Sciatic nerve (tissue), 2 donors: Measurements from ENCODE around the gene LALBA. TPM values are rescaled to one million over a fixed set of nuclear protein-coding genes. Genes with fewer than 3 reads are reported as not detected.
A peak's percentile ranks its signal among the peaks of the same experiment; 100 is the strongest.
"Not testable (repeated sequence)": the region's sequence is repeated elsewhere in the genome, so short reads cannot be mapped to it uniquely, and the experiment has no call there.

Experiments used
- ATAC-seq: fragments of 200-7000 bp; cut with Tn5 transposase; one replicate; pipeline ENCODE4 v1.9.1; 2020; ENCODE audit warnings: mild to moderate bottlenecking, moderate library complexity
- DNase-seq: peaks from one replicate; pipeline ENCODE4 v3.0.0-alpha.2; 2020; ENCODE audit warnings: low spot score
- intact Hi-C: fragments of 100-400 bp; cut with DNase I; formaldehyde crosslinking; loops from one replicate; pipeline ENCODE4 v1.14.2; 2022
- total RNA-seq: library from RNA; stranded (reverse); fragmentation: NEBNext Ultra II Directional; extraction: Animal tissue kit (Norgen Biotek cat#: 25700); gene quantifications from one replicate; pipeline ENCODE4 v1.2.1, GENCODE V29; 2021
- donor health status: DM: no; HTN: no; CAD: no.
- donor health status: DM: no; HTN: no; CAD: no.

The LALBA gene
- total RNA-seq, result not detected

- DNase-seq (no peak), ATAC-seq (no peak)
- intact Hi-C loops, result no loop called here
These were observed at the start of gene LALBA for GRCh38 chr12:48569946-48570345. Gene LALBA, minus strand, starts transcription at chr12:48570046. Its CDS starts 26 bp downstream, at chr12:48570020.

DNA sequence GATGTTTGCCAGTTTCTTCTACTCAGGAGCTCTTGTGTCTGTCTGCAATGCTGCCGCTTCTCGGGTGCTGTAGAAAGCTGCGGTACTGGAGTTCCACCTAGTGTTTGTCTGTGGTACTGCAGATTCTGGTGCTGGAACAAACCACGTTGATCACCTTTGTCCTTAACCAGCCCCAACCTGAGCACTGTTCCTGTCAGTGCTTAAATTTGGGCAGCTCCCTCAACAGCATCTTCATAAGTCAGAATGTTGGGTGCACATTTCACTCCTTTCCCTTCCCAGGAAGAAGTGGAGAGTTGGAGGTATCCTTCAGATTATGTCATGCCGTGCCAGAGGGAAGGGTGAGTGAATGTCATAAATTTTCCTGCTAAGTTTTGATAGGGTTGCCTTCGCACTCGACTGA lies 48.7 kb upstream of the LALBA start:
- ATAC-seq (peak; percentile 73), DNase-seq (peak; percentile 73)
- intact Hi-C loops, result no loop called here

DNA sequence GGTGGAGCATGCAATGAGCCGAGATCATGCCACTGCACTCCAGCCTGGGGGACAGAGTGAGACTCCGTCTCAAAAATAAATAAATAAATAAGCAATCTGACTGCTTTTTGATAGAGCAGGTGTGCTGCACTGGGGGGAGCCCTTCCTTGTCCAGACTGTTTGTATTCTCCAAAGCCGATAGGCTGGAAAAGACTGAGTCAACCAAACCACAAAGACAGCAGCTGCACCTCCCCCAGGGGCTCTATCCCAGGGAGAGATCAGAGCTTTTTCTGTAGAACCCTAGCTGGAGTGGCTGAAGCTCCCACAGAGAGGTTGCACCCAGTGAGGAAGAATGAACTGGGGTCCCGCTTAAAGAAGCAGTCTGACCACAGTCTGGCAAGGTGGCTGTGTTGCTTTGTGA lies 45.8 kb upstream of the LALBA start:
- intact Hi-C loops, result no loop called here
- ATAC-seq (no peak), DNase-seq (no peak)

- no peak for DNase-seq
- intact Hi-C loops, result no loop called here
- ATAC-seq, result no peak
These were observed 43.5 kb upstream of the LALBA start for GRCh38 chr12:48613321-48613720.

DNA sequence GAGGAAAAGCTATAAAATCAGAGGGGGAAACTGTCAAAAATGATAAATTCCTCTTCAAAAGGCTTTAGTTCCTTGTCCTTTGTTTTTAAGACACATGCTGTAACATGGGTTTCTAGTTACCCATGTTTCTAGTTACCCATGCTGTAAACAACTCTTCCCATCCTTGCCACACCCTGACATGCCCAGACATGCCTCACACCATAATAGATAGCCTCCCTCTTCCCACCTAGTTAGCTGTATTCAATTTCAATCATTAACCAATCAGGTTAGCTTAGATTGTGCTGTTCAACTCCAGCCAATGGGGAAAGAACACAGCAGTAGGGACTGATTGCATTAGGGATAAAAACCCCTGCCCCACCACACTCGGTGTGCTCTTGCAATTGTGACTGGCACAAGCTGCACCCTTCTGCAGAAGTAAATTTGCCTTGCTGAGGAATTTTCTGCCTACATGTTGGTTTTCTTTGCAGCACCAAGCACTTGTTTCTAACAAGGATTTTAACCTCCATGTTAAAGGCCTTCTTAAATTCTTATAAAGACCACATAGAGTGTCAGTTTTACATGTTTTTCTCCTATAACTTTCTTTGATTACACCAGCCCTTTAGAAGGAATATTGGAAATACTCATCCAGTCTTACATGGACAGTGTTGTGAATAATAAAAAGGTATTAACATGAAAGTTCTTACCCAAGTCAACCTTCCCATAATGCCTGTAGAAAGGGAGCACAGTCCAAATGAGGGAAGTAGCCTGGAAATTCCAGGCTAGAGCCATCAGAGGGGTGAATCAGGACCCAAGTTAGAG lies 32.5 kb upstream of the LALBA start:
- intact Hi-C loops, result no loop called here
- DNase-seq, result no peak
- ATAC-seq, result no peak

DNA sequence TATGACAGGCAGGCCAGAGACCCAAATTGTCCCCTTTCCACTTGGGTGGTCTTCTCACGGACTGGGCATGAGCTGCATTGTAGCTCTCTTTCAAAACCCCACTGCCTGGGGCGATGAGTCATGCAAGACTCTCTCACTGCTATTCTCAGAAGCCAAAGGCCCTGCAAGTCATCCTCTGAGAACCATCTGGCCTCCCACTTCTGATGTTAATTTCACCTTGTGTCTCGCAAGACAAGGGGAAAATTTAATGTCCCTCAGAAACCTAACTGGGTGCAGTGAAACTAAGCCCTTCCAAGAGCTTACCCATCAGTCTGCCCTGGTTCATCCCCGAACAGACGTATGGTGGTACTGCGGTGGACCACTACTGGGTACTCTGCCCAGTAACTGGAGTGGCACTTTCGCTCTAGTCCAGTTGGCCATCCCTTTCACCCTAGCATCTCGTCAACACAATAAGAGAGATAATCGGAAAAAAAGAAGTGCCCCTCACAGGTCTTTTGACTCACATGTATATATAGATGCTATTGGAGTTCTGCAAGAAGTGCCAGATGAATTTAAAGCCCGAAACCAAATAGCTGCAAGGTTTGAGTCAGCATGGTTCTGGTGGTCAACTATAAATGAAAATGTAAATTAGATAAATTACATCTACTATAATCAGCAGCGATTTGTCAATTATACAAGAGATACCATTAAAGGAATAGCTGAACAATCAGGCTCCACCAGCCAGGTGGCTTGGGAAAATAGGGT lies 31.3 kb upstream of the LALBA start:
- intact Hi-C loops, result no loop called here
- DNase-seq, result no peak
- ATAC-seq, result no peak

DNA sequence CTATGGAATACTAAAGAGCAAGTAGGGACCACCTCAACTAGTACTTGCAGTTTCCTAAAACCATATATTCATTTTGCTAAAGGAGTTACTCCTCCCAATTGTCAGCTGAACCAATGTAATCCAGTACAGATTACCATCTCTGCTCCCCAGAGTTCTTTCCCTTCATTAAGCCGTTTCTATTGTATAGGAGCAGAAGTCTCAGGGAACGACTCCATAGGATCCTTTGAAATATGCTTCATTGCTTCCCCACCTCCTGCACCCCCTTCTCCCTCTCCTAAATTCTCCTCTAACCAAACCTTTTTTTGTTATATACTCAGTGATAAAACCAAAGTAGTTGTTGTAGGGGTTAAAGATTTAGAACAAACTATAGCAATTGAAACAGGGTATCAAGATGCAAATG lies 30.7 kb upstream of the LALBA start:
- no peak for ATAC-seq
- intact Hi-C loops, result no loop called here
- no peak for DNase-seq

GRCh38 chr12:48592591-48593086 lies 22.8 kb upstream of the LALBA start:
- ATAC-seq (no peak), DNase-seq (no peak)
- intact Hi-C loops, result no loop called here

DNA sequence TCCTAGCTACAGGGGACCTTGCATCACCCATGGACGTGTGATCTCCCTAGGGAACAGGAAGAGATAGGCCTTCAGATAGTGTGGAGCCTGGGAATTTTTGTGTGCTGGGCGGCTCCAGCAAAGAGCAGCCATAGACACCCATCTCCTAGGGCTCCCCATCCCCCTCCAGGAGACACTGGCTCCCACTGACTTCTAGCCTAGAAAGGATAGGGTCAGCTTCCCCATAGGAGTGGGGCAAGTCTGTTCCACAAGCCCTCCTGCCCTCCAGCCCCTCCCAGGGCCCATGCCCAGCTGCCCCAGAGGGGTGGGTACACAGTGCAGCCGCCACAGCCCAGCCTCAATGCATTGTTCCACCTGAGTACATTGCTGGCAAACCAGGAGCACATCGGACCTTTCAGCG lies 16.5 kb upstream of the LALBA start:
- ATAC-seq (no peak), DNase-seq (no peak)
- intact Hi-C loops, result no loop called here

DNA sequence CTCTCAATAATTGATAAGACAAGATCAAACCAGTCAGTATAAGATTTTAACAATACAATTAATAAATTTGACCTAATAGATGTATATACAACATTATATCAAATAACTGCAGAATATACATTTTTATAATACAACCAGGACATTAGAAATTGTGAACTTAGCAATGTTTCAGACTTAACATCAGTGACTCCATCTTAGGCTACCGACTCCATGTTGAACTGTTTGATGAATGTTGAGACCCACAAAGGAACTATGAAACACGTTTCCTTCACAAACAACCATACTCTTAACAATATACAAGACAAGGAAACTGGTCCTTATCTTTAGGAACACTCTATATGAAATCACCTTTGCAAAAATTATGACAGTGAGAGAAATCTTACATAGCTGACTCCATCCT lies 13.9 kb upstream of the LALBA start:
- DNase-seq, result no peak

GRCh38 chr12:48580831-48581230 lies 11.0 kb upstream of the LALBA start:
- no peak for DNase-seq
- intact Hi-C loops, result no loop called here
- no peak for ATAC-seq

More for the DNA sequence above, 13.9 kb upstream of the LALBA start:
- intact Hi-C loops, result no loop called here
- no peak for ATAC-seq

- ATAC-seq, result no peak
- DNase-seq, result no peak
- intact Hi-C loops, result no loop called here
These were observed 2.5 kb upstream of the LALBA start for GRCh38 chr12:48572326-48572725.

DNA sequence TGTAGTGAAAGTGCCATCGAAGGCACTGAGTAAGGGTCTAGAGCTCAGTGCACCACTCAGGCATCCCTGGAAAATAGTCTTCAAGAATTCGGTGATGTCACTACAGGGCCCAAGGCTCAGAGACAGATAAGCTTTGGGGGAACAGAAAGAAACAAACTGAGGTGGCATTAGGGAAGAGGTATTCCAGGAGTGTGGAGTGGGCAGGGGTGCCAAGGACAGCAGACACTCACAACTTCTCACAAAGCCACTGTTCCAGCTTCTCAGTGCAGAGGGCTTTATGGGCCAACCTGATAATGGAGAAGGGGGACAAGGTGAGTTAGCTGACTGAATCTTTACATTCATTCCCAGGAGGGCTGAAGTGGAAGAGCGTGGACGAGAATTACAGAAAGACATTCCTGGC lies 2.1 kb downstream of the LALBA start:
- ATAC-seq (no peak), DNase-seq (no peak)
- intact Hi-C loops, result no loop called here

- DNase-seq, result no peak
- intact Hi-C loops, result no loop called here
- no peak for ATAC-seq
These were observed 11.9 kb downstream of the LALBA start for GRCh38 chr12:48557919-48558318.

DNA sequence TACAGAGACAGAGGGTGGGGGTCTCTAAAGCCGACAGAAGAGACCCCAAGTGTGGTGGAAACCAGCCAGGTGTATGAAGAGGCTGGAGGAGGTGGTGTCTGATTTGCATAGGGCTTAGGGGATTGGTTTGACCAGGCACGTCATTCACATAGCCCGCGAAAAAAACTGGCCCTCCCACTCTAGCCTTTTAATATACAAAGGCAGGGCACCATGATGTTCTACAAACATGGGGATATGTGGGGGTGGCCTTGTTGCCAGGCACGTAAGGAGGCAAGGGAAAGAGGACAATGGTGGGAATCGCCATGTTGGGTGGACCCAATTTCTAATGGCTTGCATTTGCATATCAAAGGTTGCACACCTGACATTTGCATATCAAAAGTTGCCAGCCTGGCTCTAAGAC lies 13.2 kb downstream of the LALBA start:
- intact Hi-C loops, result no loop called here
- DNase-seq, result no peak
- no peak for ATAC-seq

GRCh38 chr12:48553666-48554343 lies 16.0 kb downstream of the LALBA start:
- ATAC-seq, intact Hi-C loops, DNase-seq: not testable (repeated sequence)

GRCh38 chr12:48551636-48552035 lies 18.2 kb downstream of the LALBA start:
- intact Hi-C loops, ATAC-seq, DNase-seq: not testable (repeated sequence)

DNA sequence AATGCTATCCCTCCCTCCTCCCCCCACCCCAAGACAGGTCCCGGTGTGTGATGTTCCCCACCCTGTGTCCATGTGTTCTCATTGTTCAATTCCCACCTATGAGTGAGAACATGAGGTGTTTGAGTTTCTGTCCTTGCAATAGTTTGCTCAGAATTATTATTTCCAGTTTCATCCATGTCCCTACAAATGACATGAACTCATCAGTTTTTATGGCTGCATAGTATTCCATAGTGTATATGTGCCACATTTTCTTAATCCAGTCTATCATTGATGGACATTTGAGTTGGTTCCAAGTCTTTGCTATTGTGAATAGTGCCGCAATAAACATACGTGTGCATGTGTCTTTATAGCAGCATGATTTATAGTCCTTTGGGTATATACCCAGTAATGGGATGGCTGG lies 22.8 kb downstream of the LALBA start:
- ATAC-seq, intact Hi-C loops, DNase-seq: not testable (repeated sequence)

DNA sequence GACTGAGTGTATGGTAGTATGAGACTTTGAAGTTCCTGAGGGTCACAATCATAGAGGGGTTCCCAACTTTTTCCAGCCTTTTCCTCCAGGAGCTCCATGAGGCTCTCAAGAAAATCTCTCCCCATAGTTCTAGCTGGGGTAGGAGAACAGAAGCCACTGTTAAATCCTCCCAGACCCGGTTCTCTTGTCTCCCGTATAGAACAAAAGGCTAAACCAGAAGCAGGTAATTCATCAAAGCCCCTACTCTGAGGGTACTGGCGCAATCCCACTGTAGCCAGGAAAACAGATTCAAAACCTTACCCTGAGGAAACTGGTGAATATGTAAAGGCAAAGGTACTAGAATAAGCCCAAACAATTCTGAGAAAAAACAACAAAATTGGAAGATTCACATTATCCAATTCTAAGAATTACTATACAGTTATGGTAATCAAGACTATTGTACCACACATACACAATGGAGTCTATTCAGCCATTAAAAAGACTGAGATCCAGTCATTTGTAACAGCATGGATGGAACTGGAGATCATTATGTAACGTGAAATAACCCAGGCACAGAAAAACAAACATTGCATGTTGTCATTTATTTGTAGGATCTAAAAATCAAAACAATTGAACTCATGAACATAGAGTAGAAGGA lies 23.9 kb downstream of the LALBA start:
- DNase-seq (no peak), ATAC-seq (no peak)
- intact Hi-C loops, result no loop called here
